Activated T-cell treated with anti-CD3 and anti-CD28 coated beads, Interleukin-2, amount 50 U/mL, for 24 hours (primary cell): ENCODE results near the gene FUT8.
A peak's percentile ranks its signal among the peaks of the same experiment; 100 is the strongest.

Experiments used
- DNase-seq: peaks from one replicate; pipeline ENCODE4 v3.0.0-alpha.2; 2020
- H3K27ac Mint-ChIP-seq: 2 replicates; pipeline ENCODE4 v1.8.0; 2020; ENCODE audit warnings: mild to moderate bottlenecking, mixed read lengths
- H3K27me3 Mint-ChIP-seq: 2 replicates; pipeline ENCODE4 v1.8.0; 2020; ENCODE audit warnings: mixed read lengths
- H3K36me3 Mint-ChIP-seq: 2 replicates; pipeline ENCODE4 v1.8.0; 2020; ENCODE audit warnings: low read depth, mixed read lengths
- H3K4me1 Mint-ChIP-seq: 2 replicates; pipeline ENCODE4 v1.8.0; 2020; ENCODE audit warnings: low read depth, mixed read lengths
- H3K4me3 Mint-ChIP-seq: 2 replicates; pipeline ENCODE4 v1.8.0; 2020; ENCODE audit warnings: mild to moderate bottlenecking, moderate library complexity, mixed read lengths
- H3K9me3 Mint-ChIP-seq: 2 replicates; pipeline ENCODE4 v1.8.0; 2020; ENCODE audit warnings: mixed read lengths

The FUT8 gene

GRCh38 chr14:65509842-65510241 lies 97.3 kb downstream of the FUT8 start:
- Mint-ChIP-seq H3K9me3 (peaks cover 21% of the 10 kb centered on the region), H3K4me1 (peaks cover 40% of the 10 kb centered on the region), H3K36me3 (peaks cover 40% of the 10 kb centered on the region), H3K27ac (no peak overlapping the region), H3K4me3 (no peak overlapping the region), H3K27me3 (no peaks in the 10 kb centered on the region)
- DNase-seq: no peak

- H3K4me3 Mint-ChIP-seq: no peak overlapping the region
Measured at GRCh38 chr14:65513671-65514070, 101.1 kb downstream of the FUT8 start.

DNA sequence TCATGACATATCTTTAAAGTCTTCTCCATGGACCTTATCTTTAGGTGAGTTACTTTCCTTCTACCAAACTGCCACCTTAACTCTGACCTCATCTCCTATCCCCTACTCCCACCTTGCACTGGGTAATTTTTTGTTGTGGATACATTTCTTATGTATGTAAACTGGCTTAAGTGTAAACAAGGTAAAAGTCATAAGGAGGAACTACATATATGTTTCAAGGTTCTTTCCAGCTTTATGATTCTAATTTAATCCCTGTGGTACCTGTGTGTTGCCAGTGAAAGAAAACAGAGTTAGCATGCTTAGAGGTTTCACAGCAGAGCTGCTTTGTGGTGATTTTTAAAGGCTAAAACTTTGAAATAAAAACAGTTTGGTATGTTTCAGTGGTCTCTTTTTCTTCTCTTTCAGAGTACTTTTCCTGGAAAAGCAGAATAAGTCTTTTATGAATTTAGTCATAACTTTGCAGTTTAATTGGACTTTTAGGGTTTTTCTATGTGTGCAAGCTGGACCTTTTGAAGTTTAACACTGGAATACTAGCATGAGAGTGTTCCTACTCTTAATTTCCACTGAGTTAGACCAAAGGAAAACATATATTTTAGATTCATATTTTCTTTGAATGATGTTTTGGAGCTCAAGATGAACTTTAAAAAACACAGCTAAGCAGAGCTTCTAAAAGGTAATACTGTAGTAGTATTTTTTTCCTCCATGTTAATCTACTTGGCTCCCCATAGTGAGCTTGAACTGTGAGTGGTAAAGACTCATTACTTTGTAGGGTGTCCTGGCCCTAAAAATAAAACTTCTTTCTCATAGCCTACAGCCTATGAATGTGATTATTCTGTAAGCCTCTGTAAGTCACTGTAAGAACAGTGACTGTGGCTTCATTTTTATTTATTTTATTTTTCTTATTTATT lies 105.4 kb downstream of the FUT8 start:
- Mint-ChIP-seq H3K4me1 (peaks cover 52% of the 10 kb centered on the region), H3K27me3 (no peaks in the 10 kb centered on the region), H3K4me3 (no peak overlapping the region), H3K36me3 (peaks cover 30% of the 10 kb centered on the region), H3K27ac (peak overlapping the region; percentile 50), H3K9me3 (no peaks in the 10 kb centered on the region)
- DNase-seq: no peak

More at GRCh38 chr14:65513671-65514070, 101.1 kb downstream of the FUT8 start:
- Mint-ChIP-seq H3K27me3 (no peaks in the 10 kb centered on the region), H3K4me1 (peaks cover 66% of the 10 kb centered on the region), H3K27ac (no peak overlapping the region), H3K36me3 (peaks cover 28% of the 10 kb centered on the region), H3K9me3 (peaks cover 13% of the 10 kb centered on the region)
- no peak for DNase-seq

GRCh38 chr14:65528069-65528468 lies 115.5 kb downstream of the FUT8 start:
- no peak overlapping the region for H3K27ac Mint-ChIP-seq
- peaks cover 62% of the 10 kb centered on the region for H3K36me3 Mint-ChIP-seq

GRCh38 chr14:65531148-65531547 lies 118.6 kb downstream of the FUT8 start:
- peaks cover 34% of the 10 kb centered on the region for H3K36me3 Mint-ChIP-seq
- H3K4me3 Mint-ChIP-seq: no peak overlapping the region

More at GRCh38 chr14:65528069-65528468, 115.5 kb downstream of the FUT8 start:
- Mint-ChIP-seq H3K27me3 (no peaks in the 10 kb centered on the region), H3K4me3 (no peak overlapping the region), H3K4me1 (peaks cover 26% of the 10 kb centered on the region), H3K9me3 (peaks cover 30% of the 10 kb centered on the region)
- DNase-seq: no peak

DNA sequence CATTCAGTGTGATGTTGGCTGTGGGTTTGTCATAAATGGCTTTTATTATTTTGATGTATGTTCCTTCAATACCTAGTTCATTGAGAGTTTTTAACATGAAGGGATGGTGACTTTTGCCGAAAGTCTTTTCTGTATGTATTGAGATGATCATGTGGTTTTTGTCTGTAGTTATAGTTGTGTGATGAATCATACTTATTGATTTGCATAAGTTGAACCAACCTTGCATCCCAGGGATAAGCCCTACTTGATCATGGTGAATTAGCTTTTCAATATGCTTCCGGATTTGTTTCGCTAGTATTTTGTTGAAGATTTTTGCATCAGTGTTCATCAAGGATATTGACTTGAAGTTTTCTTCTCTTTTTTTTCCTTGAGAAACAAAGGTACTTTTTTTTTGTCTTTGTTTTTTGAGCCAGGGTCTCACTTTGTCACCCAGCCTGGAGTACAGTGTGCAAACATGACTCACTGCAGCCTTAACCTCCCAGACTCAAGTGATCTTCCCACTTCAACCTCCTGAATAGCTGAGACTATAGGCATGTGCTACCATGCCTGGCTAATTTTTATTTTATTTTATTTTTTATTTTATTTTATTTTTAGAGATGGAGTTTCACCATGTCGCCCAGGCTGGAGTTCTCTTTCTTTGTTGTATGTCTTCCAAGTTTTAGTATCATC lies 121.3 kb downstream of the FUT8 start:
- peaks cover 17% of the 10 kb centered on the region for H3K36me3 Mint-ChIP-seq
- H3K9me3 Mint-ChIP-seq: peaks cover 9% of the 10 kb centered on the region
- H3K4me3 Mint-ChIP-seq: no peak overlapping the region
- no peaks in the 10 kb centered on the region for H3K27me3 Mint-ChIP-seq
- H3K4me1 Mint-ChIP-seq: peaks cover 13% of the 10 kb centered on the region
- no peak for DNase-seq
- no peak overlapping the region for H3K27ac Mint-ChIP-seq

More at GRCh38 chr14:65531148-65531547, 118.6 kb downstream of the FUT8 start:
- DNase-seq: no peak
- Mint-ChIP-seq H3K27ac (no peak overlapping the region), H3K4me1 (peaks cover 22% of the 10 kb centered on the region), H3K9me3 (peaks cover 17% of the 10 kb centered on the region), H3K27me3 (no peaks in the 10 kb centered on the region)

DNA sequence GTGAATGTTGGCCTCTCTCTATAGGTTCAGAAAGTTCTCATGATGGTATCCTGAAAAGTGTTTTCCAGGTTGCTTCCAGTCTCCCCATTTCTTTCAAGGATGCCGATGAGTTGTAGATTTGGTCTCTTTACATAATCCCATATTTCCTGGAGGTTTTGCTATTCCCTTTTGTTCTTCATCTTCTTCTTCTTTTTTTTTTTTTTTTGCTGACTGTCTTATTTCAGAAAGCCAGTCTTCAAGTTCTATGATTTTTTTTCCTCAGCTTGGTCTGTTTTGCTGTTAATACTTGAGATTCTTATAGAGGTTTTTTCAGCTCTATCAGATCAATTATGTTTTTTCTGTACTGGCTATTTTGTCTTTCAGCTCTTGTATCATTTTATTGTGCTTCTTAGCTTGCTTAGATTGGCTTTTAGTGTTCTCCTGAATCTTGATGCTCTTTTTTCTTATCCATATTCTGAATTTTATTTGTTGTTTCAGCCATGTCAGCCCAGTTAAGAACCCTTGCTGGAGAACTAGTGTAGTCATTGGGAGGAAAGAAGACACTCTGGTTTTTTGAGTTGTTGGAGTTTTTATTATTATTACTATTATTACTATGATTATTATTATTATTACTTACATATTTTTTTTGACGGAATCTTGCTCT lies 124.4 kb downstream of the FUT8 start:
- Mint-ChIP-seq H3K27ac (no peak overlapping the region), H3K9me3 (no peaks in the 10 kb centered on the region), H3K4me3 (no peak overlapping the region), H3K27me3 (no peaks in the 10 kb centered on the region), H3K36me3 (peaks cover 6% of the 10 kb centered on the region), H3K4me1 (no peaks in the 10 kb centered on the region)
- DNase-seq: no peak

DNA sequence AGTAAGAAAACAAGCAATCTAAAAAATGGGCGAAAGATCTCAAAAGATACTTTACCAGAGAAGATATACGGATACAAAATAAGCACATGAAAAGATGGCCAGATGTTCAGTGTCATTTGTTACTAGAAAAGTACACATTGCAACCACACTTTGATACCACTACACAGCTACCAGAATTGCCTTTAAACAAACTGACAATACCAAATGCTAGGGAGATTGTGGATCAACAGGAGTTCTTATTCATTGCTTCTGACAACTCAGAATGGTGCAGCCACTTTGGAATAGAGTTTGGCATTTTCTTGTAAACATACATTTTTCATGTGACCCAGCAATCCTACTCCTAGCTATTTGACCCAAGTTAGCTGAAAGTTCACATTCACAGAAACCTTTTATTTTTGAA lies 136.3 kb downstream of the FUT8 start:
- Mint-ChIP-seq H3K27me3 (no peaks in the 10 kb centered on the region), H3K4me1 (peaks cover 49% of the 10 kb centered on the region), H3K9me3 (no peaks in the 10 kb centered on the region), H3K4me3 (no peak overlapping the region), H3K36me3 (peaks cover 7% of the 10 kb centered on the region), H3K27ac (no peak overlapping the region)
- DNase-seq: no peak

- H3K4me3 Mint-ChIP-seq: no peak overlapping the region
- no peak for DNase-seq
- no peak overlapping the region for H3K27ac Mint-ChIP-seq
- H3K27me3 Mint-ChIP-seq: no peaks in the 10 kb centered on the region
- no peaks in the 10 kb centered on the region for H3K9me3 Mint-ChIP-seq
- peaks cover 7% of the 10 kb centered on the region for H3K36me3 Mint-ChIP-seq
- peaks cover 47% of the 10 kb centered on the region for H3K4me1 Mint-ChIP-seq
Measured at GRCh38 chr14:65549429-65549828, 136.9 kb downstream of the FUT8 start.

- H3K27ac Mint-ChIP-seq: peak overlapping the region; percentile 42
- peaks cover 45% of the 10 kb centered on the region for H3K4me1 Mint-ChIP-seq
- H3K36me3 Mint-ChIP-seq: peaks cover 7% of the 10 kb centered on the region
- DNase-seq: no peak
- no peaks in the 10 kb centered on the region for H3K27me3 Mint-ChIP-seq
- H3K9me3 Mint-ChIP-seq: no peaks in the 10 kb centered on the region
- peak overlapping the region; percentile 32 for H3K4me3 Mint-ChIP-seq
Measured at GRCh38 chr14:65550779-65551643, 138.5 kb downstream of the FUT8 start.

DNA sequence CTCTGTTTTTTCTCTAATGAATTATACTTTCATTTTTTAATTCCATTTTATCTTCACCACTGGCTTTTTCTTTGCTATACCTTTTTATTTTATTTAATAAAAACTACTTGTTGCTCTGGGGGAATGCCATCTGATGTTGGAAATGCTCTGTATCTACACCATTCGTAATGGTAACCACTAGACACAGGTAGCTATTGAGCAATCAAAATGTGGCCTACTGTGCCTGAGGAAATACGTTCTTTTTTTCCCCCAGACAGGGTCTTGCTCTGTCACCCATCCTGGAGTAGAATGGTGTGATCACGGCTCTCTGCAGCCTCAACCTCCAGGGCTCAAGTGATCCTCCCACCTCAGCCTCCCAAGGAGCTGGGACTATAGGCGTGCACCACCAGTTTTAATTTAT lies 140.2 kb downstream of the FUT8 start:
- peaks cover 2% of the 10 kb centered on the region for H3K36me3 Mint-ChIP-seq
- peaks cover 40% of the 10 kb centered on the region for H3K4me1 Mint-ChIP-seq
- H3K9me3 Mint-ChIP-seq: no peaks in the 10 kb centered on the region
- no peak overlapping the region for H3K4me3 Mint-ChIP-seq
- no peaks in the 10 kb centered on the region for H3K27me3 Mint-ChIP-seq
- DNase-seq: no peak
- no peak overlapping the region for H3K27ac Mint-ChIP-seq

DNA sequence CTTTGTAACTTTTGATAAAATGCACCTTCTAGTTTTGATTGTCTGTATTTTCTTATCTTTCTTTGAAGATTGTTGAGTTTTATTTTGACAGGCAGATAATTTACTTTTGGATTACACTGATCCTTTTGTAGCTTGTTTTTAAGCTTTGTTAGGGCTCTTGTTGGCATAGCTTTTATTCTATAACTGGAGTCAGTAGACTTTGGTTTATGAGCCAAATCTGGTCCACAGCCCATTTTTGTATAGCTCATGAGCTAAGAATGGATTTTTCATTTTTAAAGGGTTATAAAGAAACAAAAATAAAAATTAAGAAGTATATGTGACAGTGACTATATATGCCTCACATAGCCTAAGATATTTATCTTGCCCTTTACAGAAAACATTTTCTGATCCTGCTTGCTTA lies 142.3 kb downstream of the FUT8 start:
- Mint-ChIP-seq H3K9me3 (no peaks in the 10 kb centered on the region), H3K4me3 (no peak overlapping the region), H3K4me1 (peaks cover 36% of the 10 kb centered on the region), H3K36me3 (no peaks in the 10 kb centered on the region), H3K27ac (no peak overlapping the region), H3K27me3 (no peaks in the 10 kb centered on the region)
- DNase-seq: no peak

- H3K27ac Mint-ChIP-seq: no peak overlapping the region
- H3K4me3 Mint-ChIP-seq: no peak overlapping the region
- H3K4me1 Mint-ChIP-seq: peaks cover 37% of the 10 kb centered on the region
- no peaks in the 10 kb centered on the region for H3K36me3 Mint-ChIP-seq
- no peaks in the 10 kb centered on the region for H3K9me3 Mint-ChIP-seq
- H3K27me3 Mint-ChIP-seq: no peaks in the 10 kb centered on the region
- DNase-seq: no peak
Measured at GRCh38 chr14:65555358-65555757, 142.8 kb downstream of the FUT8 start.

GRCh38 chr14:65558363-65558762 lies 145.8 kb downstream of the FUT8 start:
- Mint-ChIP-seq H3K4me1 (peaks cover 25% of the 10 kb centered on the region), H3K36me3 (peaks cover 24% of the 10 kb centered on the region), H3K9me3 (no peaks in the 10 kb centered on the region), H3K27me3 (no peaks in the 10 kb centered on the region), H3K4me3 (no peak overlapping the region), H3K27ac (no peak overlapping the region)
- no peak for DNase-seq
